ENCODE measurements around the gene C2orf76.

DNA sequence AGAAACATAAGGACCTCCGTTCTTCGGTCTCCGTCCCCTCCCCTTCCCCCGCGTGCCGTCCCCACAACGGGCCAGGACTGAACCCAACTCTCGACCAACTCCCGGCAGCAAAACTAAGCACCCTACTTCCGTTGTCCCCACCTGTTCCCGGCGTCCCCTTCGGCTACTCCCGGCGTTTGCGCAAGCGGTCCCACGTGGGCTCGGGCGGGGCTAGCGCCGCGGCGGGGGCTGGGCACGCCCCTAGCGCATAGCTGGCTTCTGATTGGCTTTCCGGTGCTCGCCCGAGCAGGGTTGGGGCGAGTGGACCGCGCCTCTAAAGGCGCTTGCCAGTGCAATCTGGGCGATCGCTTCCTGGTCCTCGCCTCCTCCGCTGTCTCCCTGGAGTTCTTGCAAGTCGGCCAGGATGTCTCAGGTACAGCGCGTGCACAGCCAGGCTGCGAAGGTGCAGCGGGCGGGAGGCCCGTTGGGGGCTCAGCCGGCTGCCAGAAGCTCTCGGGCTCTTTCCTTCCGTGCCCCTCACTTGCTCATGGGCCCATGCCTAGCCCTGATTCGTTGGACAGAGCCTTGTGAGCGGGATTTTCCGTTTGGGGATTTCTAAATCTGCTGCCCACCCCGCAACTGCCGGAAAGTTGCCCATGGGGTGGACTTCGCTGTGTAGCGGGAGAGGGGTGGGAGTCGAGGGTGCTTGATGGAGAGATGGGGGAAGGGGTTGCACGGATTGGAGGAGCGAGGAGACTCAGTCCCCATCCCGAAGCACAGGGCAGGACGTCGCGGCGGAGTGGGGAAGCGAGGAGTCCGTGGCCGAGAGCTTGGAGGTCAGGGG is at the start of gene C2orf76, which contains the start of gene DBI:
- TF ChIP-seq ZFP3 (CRISPR knock-in tag; IDR thresholded peaks at IDR 0.05) (0 out of 2 replicates have a peak, but pooled peaks have one; percentile 50), PPARA (CRISPR knock-in tag; IDR thresholded peaks at IDR 0.05; ENCODE audit: borderline replicate concordance) (no peak), GLIS3 (CRISPR knock-in tag; IDR thresholded peaks at IDR 0.05) (no peak), ZNF565 (CRISPR knock-in tag; conservative IDR thresholded peaks at IDR 0.05; ENCODE audit: low read depth) (no peak), CSDC2 (CRISPR knock-in tag; IDR thresholded peaks at IDR 0.05) (no peak), SNAI2 (CRISPR knock-in tag; IDR thresholded peaks at IDR 0.05) (no peak), ARNTL (CRISPR knock-in tag; IDR thresholded peaks at IDR 0.05; ENCODE audit: borderline replicate concordance, low read depth) (no peak), RARB (CRISPR knock-in tag; IDR thresholded peaks at IDR 0.05) (no peak), ISL1 (CRISPR knock-in tag; IDR thresholded peaks at IDR 0.05) (no peak), ZNF70 (CRISPR knock-in tag; IDR thresholded peaks at IDR 0.05) (no peak), TCF4 (CRISPR knock-in tag; IDR thresholded peaks at IDR 0.05; ENCODE audit: borderline replicate concordance) (no peak)
- TF ChIP-seq, protein P1, sequence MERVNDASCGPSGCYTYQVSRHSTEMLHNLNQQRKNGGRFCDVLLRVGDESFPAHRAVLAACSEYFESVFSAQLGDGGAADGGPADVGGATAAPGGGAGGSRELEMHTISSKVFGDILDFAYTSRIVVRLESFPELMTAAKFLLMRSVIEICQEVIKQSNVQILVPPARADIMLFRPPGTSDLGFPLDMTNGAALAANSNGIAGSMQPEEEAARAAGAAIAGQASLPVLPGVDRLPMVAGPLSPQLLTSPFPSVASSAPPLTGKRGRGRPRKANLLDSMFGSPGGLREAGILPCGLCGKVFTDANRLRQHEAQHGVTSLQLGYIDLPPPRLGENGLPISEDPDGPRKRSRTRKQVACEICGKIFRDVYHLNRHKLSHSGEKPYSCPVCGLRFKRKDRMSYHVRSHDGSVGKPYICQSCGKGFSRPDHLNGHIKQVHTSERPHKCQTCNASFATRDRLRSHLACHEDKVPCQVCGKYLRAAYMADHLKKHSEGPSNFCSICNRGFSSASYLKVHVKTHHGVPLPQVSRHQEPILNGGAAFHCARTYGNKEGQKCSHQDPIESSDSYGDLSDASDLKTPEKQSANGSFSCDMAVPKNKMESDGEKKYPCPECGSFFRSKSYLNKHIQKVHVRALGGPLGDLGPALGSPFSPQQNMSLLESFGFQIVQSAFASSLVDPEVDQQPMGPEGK (CRISPR knock-in tag; IDR thresholded peaks at IDR 0.05; ENCODE audit: borderline replicate concordance), result 0 out of 2 replicates have a peak, but pooled peaks have one; percentile 12
